Upper lobe of right lung (tissue), 1 donor: ENCODE data around the gene GPN3. TPM values are rescaled to one million over a fixed set of nuclear protein-coding genes. Genes with fewer than 3 reads are reported as not detected.

Experiments used
- ATAC-seq: fragments of 200-7000 bp; cut with Tn5 transposase; one replicate; pipeline ENCODE4 v1.9.1; 2020; ENCODE audit warnings: mild to moderate bottlenecking, moderate library complexity
- DNase-seq: peaks from one replicate; pipeline ENCODE4 v3.0.0-alpha.2; 2020
- H3K27ac ChIP-seq: fragments of 200-600 bp; one replicate; pipeline ENCODE4 v1.8.0; 2022
- H3K27me3 ChIP-seq: fragments of 200-600 bp; one replicate; pipeline ENCODE4 v1.8.0; 2022; ENCODE audit warnings: mild to moderate bottlenecking
- H3K36me3 ChIP-seq: fragments of 200-600 bp; one replicate; pipeline ENCODE4 v1.8.0; 2022
- H3K4me1 ChIP-seq: fragments of 200-600 bp; one replicate; pipeline ENCODE4 v1.8.0; 2022
- H3K4me3 ChIP-seq: fragments of 200-600 bp; one replicate; pipeline ENCODE4 v1.8.0; 2022; ENCODE audit warnings: mild to moderate bottlenecking
- H3K9me3 ChIP-seq: fragments of 200-600 bp; one replicate; pipeline ENCODE4 v1.8.0; 2022
- intact Hi-C: fragments of 100-400 bp; cut with DNase I; formaldehyde crosslinking; loops from one replicate; pipeline ENCODE4 v1.11.0; 2022
- total RNA-seq: library from RNA; stranded (reverse); fragmentation: NEBNext Ultra II Directional; extraction: Animal tissue kit (Norgen Biotek cat#: 25700); gene quantifications from one replicate; pipeline ENCODE4 v1.2.1, GENCODE V29; 2021
- TF ChIP-seq, protein P1 (sequence below): fragments of 200-600 bp; IDR thresholded peaks from one replicate; pipeline ENCODE4 v1.8.0; 2022; ENCODE audit warnings: antibody characterized with exemption
- donor health status: DM: no; HTN: yes; CAD: no; lungs with severe emphysema.

GPN3 gene
- total RNA-seq, 1 donor from 2014 or later, result 25.5 TPM

GRCh38 chr12:110453569-110454296 is 14.3 kb downstream of the GPN3 start:
- ATAC-seq, result no peak
- TF ChIP-seq, protein P1, sequence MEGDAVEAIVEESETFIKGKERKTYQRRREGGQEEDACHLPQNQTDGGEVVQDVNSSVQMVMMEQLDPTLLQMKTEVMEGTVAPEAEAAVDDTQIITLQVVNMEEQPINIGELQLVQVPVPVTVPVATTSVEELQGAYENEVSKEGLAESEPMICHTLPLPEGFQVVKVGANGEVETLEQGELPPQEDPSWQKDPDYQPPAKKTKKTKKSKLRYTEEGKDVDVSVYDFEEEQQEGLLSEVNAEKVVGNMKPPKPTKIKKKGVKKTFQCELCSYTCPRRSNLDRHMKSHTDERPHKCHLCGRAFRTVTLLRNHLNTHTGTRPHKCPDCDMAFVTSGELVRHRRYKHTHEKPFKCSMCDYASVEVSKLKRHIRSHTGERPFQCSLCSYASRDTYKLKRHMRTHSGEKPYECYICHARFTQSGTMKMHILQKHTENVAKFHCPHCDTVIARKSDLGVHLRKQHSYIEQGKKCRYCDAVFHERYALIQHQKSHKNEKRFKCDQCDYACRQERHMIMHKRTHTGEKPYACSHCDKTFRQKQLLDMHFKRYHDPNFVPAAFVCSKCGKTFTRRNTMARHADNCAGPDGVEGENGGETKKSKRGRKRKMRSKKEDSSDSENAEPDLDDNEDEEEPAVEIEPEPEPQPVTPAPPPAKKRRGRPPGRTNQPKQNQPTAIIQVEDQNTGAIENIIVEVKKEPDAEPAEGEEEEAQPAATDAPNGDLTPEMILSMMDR, result no peak
- intact Hi-C loops, result no loop called here

DNA sequence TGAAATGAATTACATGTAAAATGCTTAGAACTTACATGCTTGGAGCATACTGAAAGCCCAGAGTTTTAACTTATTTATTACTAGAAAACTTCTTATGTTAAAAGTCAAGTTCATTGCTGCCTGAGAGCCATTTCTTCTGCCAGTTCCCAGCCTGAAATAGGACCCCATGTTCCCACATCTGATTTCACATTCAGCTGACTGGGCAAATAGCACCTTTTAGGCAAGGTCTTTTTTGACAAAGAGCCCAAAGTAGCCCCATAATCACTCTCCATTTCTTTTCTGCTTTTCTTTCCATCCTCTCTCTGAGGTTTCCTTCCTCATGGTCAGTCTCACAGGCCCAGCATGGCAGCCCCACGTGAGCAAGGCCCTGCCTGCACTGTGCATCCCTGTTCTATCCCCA is 16.8 kb downstream of the GPN3 start:
- no peak for ATAC-seq
- peaks cover 47% of the 10 kb centered on the region for H3K36me3 ChIP-seq
- H3K4me1 ChIP-seq, result peaks cover 30% of the 10 kb centered on the region
- peak overlapping the region; percentile 14 for H3K27ac ChIP-seq
- no peak for DNase-seq
- H3K9me3 ChIP-seq, result no peaks in the 10 kb centered on the region
- TF ChIP-seq, protein P1, result no peak
- intact Hi-C loops, result no loop called here
- no peak overlapping the region for H3K4me3 ChIP-seq
- no peaks in the 10 kb centered on the region for H3K27me3 ChIP-seq

More at GRCh38 chr12:110453569-110454296, 14.3 kb downstream of the GPN3 start:
- Histone ChIP-seq H3K9me3 (no peaks in the 10 kb centered on the region), H3K4me1 (peaks cover 17% of the 10 kb centered on the region), H3K27me3 (no peaks in the 10 kb centered on the region), H3K4me3 (no peak overlapping the region), H3K36me3 (peaks cover 44% of the 10 kb centered on the region), H3K27ac (no peak overlapping the region)
- no peak for DNase-seq

DNA sequence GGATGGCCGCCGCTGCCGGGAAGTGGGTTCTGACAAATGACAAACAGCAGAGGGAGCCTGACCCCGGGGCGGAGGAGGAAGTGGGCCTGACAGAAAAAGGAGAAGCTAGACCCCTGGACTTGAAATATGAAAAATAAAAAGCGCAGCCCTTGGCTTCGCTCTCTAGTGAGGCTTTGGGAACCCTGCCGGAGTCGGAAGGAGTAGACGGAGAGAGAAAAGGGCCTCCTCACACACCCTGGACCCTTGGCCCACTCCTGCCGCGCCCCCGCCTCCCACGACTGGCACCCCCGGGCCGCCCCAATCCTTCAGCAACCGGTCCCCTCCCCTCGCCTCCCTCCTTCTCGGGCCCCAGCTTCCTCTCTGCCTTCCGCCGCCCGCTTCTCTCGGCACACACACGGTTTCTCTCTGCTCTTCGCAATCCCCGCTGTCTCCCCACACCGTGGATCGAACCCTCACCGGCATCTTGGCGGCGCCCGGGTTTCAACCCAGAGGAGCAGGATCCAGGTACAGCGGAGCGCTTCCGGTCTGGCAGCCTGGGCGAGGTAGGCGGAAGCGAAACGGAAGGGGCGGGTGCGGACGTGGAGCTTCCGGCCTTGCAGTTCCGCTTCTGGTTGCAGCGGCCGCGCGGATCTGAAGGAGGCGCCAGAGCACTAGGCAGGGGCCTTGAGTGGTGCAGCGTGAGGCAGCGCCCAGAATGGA is 18.1 kb downstream of the GPN3 start, which contains the start of gene ARPC3:
TSS of gene ARPC3 (minus strand) at position 539 of the 699 bp plus-strand sequence. CDS start at position 462, 77 bp downstream.
- no peaks in the 10 kb centered on the region for H3K27me3 ChIP-seq
- H3K27ac ChIP-seq, result peak within 1 kb of the TSS; percentile 98
- H3K4me3 ChIP-seq, result peak within 1 kb of the TSS; percentile 84
- ATAC-seq (peak; percentile 99), DNase-seq (peak; percentile 98)
- peaks cover 56% of the 10 kb centered on the region for H3K36me3 ChIP-seq
- TF ChIP-seq, protein P1, result peak; percentile 84
- H3K4me1 ChIP-seq, result peaks cover 25% of the 10 kb centered on the region
- intact Hi-C loops, result no loop called here
- H3K9me3 ChIP-seq, result no peaks in the 10 kb centered on the region

DNA sequence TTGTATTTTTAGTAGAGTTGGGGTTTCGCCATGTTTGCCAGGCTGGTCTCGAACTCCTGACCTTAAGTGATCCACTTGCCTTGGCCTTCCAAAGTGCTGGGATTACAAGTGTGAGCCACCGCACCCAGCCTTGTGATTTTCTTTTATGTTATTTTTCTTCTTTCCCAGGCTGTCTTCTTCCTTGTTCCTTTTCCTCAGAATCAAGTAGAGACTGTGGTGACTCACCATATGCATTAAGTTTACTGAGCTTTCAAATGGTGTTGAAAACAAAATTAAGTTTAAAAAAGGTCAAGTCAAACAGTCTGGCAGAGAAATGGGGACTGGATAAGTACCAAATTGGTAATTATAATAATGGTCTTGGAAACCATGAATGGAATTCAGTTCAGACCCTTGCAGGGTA is 23.6 kb downstream of the GPN3 start:
- intact Hi-C loops, result no loop called here
- Histone ChIP-seq H3K4me1 (peaks cover 25% of the 10 kb centered on the region), H3K36me3 (peaks cover 82% of the 10 kb centered on the region), H3K27ac (no peak overlapping the region), H3K27me3 (no peaks in the 10 kb centered on the region), H3K4me3 (no peak overlapping the region), H3K9me3 (no peaks in the 10 kb centered on the region)
- TF ChIP-seq, protein P1, result no peak
- DNase-seq (peak; percentile 2), ATAC-seq (no peak)

DNA sequence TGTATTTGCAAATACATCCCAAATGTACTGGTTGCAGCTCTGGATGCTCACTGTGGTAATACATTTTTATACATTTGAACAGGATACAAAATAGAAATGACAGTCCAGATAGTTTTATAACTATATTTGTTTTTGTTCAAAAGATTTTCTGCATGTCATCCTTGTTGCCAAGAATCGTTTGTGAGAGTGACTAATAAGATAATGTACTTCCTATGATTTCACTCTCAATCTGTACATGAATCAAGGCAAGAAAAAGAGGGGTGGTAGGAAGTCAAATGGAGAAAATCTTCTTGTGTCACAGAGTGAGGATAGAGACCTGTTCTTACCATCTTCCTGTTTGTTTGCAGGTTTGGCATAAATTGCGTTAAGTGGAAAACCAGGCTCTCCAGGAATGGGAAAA is 31.8 kb downstream of the GPN3 start:
- Histone ChIP-seq H3K4me3 (no peak overlapping the region), H3K27me3 (no peaks in the 10 kb centered on the region), H3K9me3 (no peaks in the 10 kb centered on the region), H3K27ac (no peak overlapping the region), H3K4me1 (peaks cover under 1% of the 10 kb centered on the region), H3K36me3 (peaks cover 70% of the 10 kb centered on the region)
- ATAC-seq (no peak), DNase-seq (no peak)
- TF ChIP-seq, protein P1, result no peak
- intact Hi-C loops, result no loop called here
